Prostate gland (tissue), 2 donors: ENCODE data around the gene AIF1L.

ENCODE experiments used
- POLR2A ChIP-seq: fragments of 450-650 bp; IDR thresholded peaks from one replicate; pipeline ENCODE4 v1.6.1; 2016; ENCODE audit warnings: antibody characterized with exemption, mild to moderate bottlenecking
- POLR2AphosphoS5 ChIP-seq: sonication (generic); formaldehyde crosslinking; IDR thresholded peaks from one replicate; pipeline ENCODE4 v1.6.1; 2017; ENCODE audit warnings: antibody characterized with exemption
- TF ChIP-seq, protein P1 (sequence below), 4 experiments: fragments of 200-600 bp in 2 of 4; fragments of 450-650 bp in 2 of 4; sonication (generic) in 2 of 4; IDR thresholded peaks; 1 replicate in 3 of 4; 2 replicates in 1 of 4; pipeline ENCODE4 v1.5.1; 2016 to 2019; ENCODE audit warnings: antibody characterized with exemption in 4 of 4, mild to moderate bottlenecking in 2 of 4, moderate library complexity in 2 of 4

DNA sequence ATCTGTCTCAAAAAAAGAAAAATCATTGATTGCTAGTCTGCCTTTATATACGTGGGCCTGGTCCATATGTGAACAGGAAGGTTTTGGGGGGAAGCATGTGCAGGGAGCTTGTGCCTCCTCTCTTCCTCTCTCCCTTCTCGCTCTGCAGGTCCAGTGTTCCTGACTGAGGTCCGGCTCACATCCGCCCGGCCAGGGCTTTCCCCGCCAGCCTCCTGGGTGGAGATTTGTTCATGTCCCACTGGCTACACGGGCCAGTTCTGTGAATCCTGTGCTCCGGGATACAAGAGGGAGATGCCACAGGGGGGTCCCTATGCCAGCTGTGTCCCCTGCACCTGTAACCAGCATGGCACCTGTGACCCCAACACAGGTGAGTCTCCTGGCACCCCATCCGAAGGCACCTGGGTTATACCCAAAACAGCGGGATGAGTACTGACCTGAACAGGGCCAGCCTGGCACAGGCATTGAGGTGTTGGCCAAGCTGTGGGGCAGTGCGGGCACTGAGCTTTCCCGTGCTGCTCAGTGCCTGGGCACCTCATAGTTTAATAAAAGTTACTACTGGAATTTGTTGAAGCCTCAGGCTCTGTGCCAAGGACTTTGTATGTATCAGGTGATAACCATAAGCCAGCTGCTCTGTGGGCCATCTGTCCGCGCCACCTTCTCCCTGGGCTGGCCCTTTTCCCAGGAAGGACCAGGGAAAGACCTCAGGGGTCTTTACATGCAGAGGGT lies 39.4 kb upstream of the AIF1L start:
- TF ChIP-seq POLR2AphosphoS5 (no peak), POLR2A (no peak)
- TF ChIP-seq, protein P1, sequence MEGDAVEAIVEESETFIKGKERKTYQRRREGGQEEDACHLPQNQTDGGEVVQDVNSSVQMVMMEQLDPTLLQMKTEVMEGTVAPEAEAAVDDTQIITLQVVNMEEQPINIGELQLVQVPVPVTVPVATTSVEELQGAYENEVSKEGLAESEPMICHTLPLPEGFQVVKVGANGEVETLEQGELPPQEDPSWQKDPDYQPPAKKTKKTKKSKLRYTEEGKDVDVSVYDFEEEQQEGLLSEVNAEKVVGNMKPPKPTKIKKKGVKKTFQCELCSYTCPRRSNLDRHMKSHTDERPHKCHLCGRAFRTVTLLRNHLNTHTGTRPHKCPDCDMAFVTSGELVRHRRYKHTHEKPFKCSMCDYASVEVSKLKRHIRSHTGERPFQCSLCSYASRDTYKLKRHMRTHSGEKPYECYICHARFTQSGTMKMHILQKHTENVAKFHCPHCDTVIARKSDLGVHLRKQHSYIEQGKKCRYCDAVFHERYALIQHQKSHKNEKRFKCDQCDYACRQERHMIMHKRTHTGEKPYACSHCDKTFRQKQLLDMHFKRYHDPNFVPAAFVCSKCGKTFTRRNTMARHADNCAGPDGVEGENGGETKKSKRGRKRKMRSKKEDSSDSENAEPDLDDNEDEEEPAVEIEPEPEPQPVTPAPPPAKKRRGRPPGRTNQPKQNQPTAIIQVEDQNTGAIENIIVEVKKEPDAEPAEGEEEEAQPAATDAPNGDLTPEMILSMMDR (IDR thresholded peaks at IDR 0.05) = no peak
